Tibial nerve (tissue), 4 donors: ENCODE results near the gene FGGY. TPM values are rescaled to one million over a fixed set of nuclear protein-coding genes. Genes with fewer than 3 reads are reported as not detected.
"Not testable (repeated sequence)": the region's sequence is repeated elsewhere in the genome, so short reads cannot be mapped to it uniquely, and the experiment has no call there.

ENCODE experiments used
- DNase-seq, 2 donors: peaks; one replicate each; pipeline ENCODE4 v3.0.0-alpha.2; 2019; ENCODE audit warnings: low spot score in 2 of 2
- H3K27ac ChIP-seq, 4 donors: fragments of 200-600 bp; sonication (generic) in 3 of 4; one replicate each; pipeline ENCODE4 v1.5.1; 2017 to 2019; ENCODE audit warnings: mild to moderate bottlenecking in 1 of 4
- H3K27me3 ChIP-seq, 2 donors: fragments of 200-600 bp; sonication (generic) in 1 of 2; one replicate each; pipeline versions ENCODE4 v1.5.1 to v1.6.0; 2017 to 2019
- H3K36me3 ChIP-seq, 3 donors: fragments of 200-600 bp; sonication (generic); one replicate each; pipeline ENCODE4 v1.5.1; 2018 to 2019
- H3K4me1 ChIP-seq, 4 donors: fragments of 200-600 bp; sonication (generic) in 3 of 4; one replicate each; pipeline ENCODE4 v1.5.1; 2017 to 2019
- H3K4me3 ChIP-seq, 4 donors: fragments of 200-600 bp; sonication (generic) in 3 of 4; one replicate each; pipeline ENCODE4 v1.5.1; 2017 to 2019; ENCODE audit warnings: mild to moderate bottlenecking in 1 of 4, moderate library complexity in 1 of 4
- H3K9me3 ChIP-seq, 4 donors: fragments of 200-600 bp; sonication (generic) in 3 of 4; one replicate each; pipeline ENCODE4 v1.5.1; 2017 to 2019
- EP300 ChIP-seq, 2 donors: sonication (generic); formaldehyde crosslinking; IDR thresholded peaks; one replicate each; pipeline ENCODE4 v1.6.1; 2017; ENCODE audit warnings: antibody characterized with exemption in 2 of 2, mild to moderate bottlenecking in 1 of 2
- POLR2A ChIP-seq, 2 donors: fragments of 450-650 bp; IDR thresholded peaks; one replicate each; pipeline ENCODE4 v1.6.1; 2017; ENCODE audit warnings: antibody characterized with exemption in 2 of 2, mild to moderate bottlenecking in 2 of 2, moderate library complexity in 2 of 2
- WGBS, 2 donors: methylation state at CpG; one replicate each; pipeline ENCODE4 v1.1.5; 2018; 5-methylcytosine and 5-hydroxymethylcytosine counted together
- total RNA-seq, 4 donors: library from RNA; depleted of rRNA; stranded (reverse); fragments of >200 nt; gene quantifications; one replicate each; pipeline ENCODE4 v1.1.0, GENCODE V29; 2016
- TF ChIP-seq, protein P1 (sequence below), 5 experiments: fragments of 200-600 bp in 3 of 5; fragments of 450-650 bp in 2 of 5; sonication (generic) in 3 of 5; IDR thresholded peaks; one replicate each; pipeline ENCODE4 v1.5.1; 2016 to 2019; ENCODE audit warnings: antibody characterized with exemption in 5 of 5, mild to moderate bottlenecking in 3 of 5, moderate library complexity in 2 of 5

FGGY gene
- total RNA-seq, 4 donors from 2014 or later = 27.0 to 40.6 (median 32.9) TPM

DNA sequence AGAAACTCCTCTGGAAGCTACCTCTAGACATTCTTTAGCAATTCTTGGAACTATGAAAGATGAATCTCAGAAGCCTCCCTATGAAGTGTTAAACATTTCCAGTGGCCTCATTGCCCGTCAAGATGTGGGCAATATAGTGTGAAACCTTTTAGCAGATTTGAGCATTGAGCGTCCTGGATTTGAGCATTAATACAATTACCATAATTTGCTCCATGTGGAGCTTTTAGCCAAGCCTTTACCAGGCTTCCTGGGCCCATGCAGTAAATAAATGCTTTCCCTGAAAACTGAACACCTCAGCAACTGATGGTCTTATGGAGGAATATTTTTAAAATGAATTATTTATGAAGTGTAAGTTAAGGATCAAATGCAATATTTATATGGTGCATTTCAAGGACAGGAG is 162.0 kb downstream of the FGGY start:
- Histone ChIP-seq H3K4me3 (no peak overlapping the region), H3K27ac (no peak overlapping the region), H3K4me1 (no peaks in the 10 kb centered on the region), H3K36me3 (peaks cover 0 to 10% (median 0%) of the 10 kb centered on the region in 3 donors), H3K27me3 (no peaks in the 10 kb centered on the region), H3K9me3 (peaks cover 0 to 6% (median 0%) of the 10 kb centered on the region in 4 donors)
- 80 to 88% methylated on average over 2 of the region's 2 CpGs for WGBS, 2 donors
- no peak for DNase-seq
- TF ChIP-seq, protein P1, sequence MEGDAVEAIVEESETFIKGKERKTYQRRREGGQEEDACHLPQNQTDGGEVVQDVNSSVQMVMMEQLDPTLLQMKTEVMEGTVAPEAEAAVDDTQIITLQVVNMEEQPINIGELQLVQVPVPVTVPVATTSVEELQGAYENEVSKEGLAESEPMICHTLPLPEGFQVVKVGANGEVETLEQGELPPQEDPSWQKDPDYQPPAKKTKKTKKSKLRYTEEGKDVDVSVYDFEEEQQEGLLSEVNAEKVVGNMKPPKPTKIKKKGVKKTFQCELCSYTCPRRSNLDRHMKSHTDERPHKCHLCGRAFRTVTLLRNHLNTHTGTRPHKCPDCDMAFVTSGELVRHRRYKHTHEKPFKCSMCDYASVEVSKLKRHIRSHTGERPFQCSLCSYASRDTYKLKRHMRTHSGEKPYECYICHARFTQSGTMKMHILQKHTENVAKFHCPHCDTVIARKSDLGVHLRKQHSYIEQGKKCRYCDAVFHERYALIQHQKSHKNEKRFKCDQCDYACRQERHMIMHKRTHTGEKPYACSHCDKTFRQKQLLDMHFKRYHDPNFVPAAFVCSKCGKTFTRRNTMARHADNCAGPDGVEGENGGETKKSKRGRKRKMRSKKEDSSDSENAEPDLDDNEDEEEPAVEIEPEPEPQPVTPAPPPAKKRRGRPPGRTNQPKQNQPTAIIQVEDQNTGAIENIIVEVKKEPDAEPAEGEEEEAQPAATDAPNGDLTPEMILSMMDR (IDR thresholded peaks at IDR 0.05) = no peak
- TF ChIP-seq POLR2A (IDR thresholded peaks at IDR 0.05) (no peak), EP300 (IDR thresholded peaks at IDR 0.05) (no peak)

- H3K27ac ChIP-seq, H3K4me3 ChIP-seq: not testable (repeated sequence)
- WGBS, 2 donors = 100% methylated on average over 2 of the region's 2 CpGs
Measured at GRCh38 chr1:59462942-59463341, 166.0 kb downstream of the FGGY start.

GRCh38 chr1:59465478-59465877 is 168.6 kb downstream of the FGGY start:
- DNase-seq, H3K27me3 ChIP-seq, H3K4me1 ChIP-seq, H3K36me3 ChIP-seq, H3K27ac ChIP-seq, H3K4me3 ChIP-seq, H3K9me3 ChIP-seq: not testable (repeated sequence)

More at GRCh38 chr1:59462942-59463341, 166.0 kb downstream of the FGGY start:
- H3K9me3 ChIP-seq, H3K36me3 ChIP-seq, DNase-seq, H3K27me3 ChIP-seq, H3K4me1 ChIP-seq: not testable (repeated sequence)

- DNase-seq = no peak
- whole genome bisulfite sequencing, 2 donors = 100% methylated on average over 1 of the region's 1 CpG
- TF ChIP-seq POLR2A (IDR thresholded peaks at IDR 0.05) = no peak
- TF ChIP-seq EP300 (IDR thresholded peaks at IDR 0.05) = no peak
- TF ChIP-seq, protein P1 (IDR thresholded peaks at IDR 0.05) = no peak
- no peaks in the 10 kb centered on the region for H3K27me3 ChIP-seq
- no peak overlapping the region for H3K27ac ChIP-seq
- peaks cover 0 to 5% (median 0%) of the 10 kb centered on the region in 4 donors for H3K9me3 ChIP-seq
- peaks cover 0 to 13% (median 0%) of the 10 kb centered on the region in 3 donors for H3K36me3 ChIP-seq
- no peaks in the 10 kb centered on the region for H3K4me1 ChIP-seq
- no peak overlapping the region for H3K4me3 ChIP-seq
Measured at GRCh38 chr1:59468828-59469428, 172.0 kb downstream of the FGGY start.

DNA sequence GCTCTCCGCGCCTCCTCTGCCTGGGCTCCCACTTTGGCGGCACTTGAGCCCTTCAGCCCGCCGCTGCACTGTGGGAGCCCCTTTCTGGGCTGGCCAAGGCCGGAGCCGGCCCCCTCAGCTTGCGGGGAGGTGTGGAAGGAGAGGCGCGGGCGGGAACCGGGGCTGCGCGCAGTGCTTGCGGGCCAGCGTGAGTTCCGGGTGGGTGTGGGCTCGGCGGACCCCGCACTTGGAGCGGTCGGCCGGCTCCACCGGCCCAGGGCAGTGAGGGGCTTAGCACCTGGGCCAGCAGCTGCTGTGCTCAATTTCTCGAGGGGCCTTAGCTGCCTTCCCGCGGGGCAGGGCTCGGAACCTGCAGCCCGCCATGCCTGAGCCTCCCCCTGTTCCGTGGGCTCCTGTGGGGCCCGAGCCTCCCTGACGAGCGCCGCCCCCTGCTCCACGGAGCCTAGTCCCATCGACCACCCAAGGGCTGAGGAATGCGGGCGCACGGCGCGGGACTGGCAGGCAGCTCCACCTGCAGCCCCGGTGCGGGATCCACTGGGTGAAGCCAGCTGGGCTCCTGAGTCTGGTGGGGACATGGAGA is 175.2 kb downstream of the FGGY start:
- H3K27me3 ChIP-seq, H3K4me3 ChIP-seq, H3K9me3 ChIP-seq, H3K27ac ChIP-seq, H3K4me1 ChIP-seq, DNase-seq: not testable (repeated sequence)
- 96 to 98% methylated on average over 18 to 37 of the region's 43 CpGs for WGBS, 2 donors
- peaks cover 0 to 19% (median 0%) of the 10 kb centered on the region in 3 donors for H3K36me3 ChIP-seq

GRCh38 chr1:59473831-59474230 is 176.9 kb downstream of the FGGY start:
- 96 to 99% methylated on average over 3 of the region's 3 CpGs for WGBS, 2 donors
- peaks cover 0 to 19% (median 0%) of the 10 kb centered on the region in 3 donors for H3K36me3 ChIP-seq
- no peak for DNase-seq
- H3K27ac ChIP-seq = no peak overlapping the region
- no peaks in the 10 kb centered on the region for H3K4me1 ChIP-seq
- no peaks in the 10 kb centered on the region for H3K27me3 ChIP-seq
- H3K9me3 ChIP-seq = peaks cover 0 to 5% (median 0%) of the 10 kb centered on the region in 4 donors
- no peak overlapping the region for H3K4me3 ChIP-seq
- TF ChIP-seq EP300 (IDR thresholded peaks at IDR 0.05) (no peak), POLR2A (IDR thresholded peaks at IDR 0.05) (no peak)
- TF ChIP-seq, protein P1 (IDR thresholded peaks at IDR 0.05) = no peak
